Measurements from ENCODE around the gene FAM98A.

DNA sequence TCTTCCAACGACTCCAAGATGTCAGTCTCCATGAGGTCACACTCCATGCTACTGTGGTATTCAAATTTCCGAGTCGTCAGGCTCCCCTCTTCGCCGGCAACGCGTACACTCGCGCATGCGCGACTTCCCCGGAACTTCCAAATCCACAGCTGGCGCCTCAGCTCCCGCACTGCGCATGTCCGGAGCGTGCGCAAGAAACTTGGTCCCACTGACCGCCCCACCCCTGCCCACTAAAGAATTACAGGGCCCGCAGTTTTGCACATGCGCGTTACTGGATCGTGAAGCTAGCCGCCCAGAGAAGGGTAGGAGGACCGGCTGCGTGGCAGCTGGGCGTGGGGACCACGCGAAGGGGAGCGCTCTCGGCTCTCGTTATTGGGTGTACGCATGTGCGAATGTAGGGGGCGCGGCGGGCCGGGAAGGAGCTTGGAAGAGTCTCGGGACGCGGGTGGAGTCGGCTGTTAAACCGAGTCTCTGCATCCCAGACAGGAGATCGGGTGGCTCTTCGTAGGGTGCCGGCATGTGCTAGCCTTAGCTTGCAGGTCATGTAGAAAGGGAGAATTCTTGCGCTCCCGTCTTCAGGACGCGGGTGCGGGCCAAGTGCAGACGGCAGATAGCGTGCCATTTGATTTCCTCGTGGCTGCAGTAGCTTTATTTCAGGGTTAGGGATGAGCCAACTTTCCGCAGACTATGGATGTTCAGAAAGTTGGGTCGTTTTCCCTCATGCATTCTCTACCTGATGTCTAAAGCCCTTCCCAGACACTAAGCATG, at the start of gene FAM98A:
- TF ChIP-seq POLR2A (IDR thresholded peaks at IDR 0.05) (no peak), CTCF (IDR thresholded peaks at IDR 0.05) (no peak), POLR2AphosphoS5 (IDR thresholded peaks at IDR 0.05) (peak; percentile 16 to 46 (median 44))

Data from breast epithelium (tissue), 3 donors.